H1 (cell line): ENCODE results near the gene CLASP2.

Experiments used
- EZH2 ChIP-seq: fragments of 200-600 bp; sonication (generic); IDR thresholded peaks from 2 replicates; pipeline ENCODE4 v1.7.1; 2012; ENCODE audit warnings: low read depth, mild to moderate bottlenecking, moderate library complexity, low read length, inconsistent platforms; ENCODE audit not compliant: severe bottlenecking
- JUND ChIP-seq: IDR thresholded peaks from 2 replicates; pipeline ENCODE4 v1.6.1; 2011; ENCODE audit warnings: mild to moderate bottlenecking, improper control_type of control experiment, low read length
- POLR2A ChIP-seq, 2 experiments: IDR thresholded peaks; 1 replicate in 1 of 2; 2 replicates in 1 of 2; pipeline ENCODE4 v1.6.1; 2011; ENCODE audit warnings: low read depth in 2 of 2, low read length in 2 of 2, mild to moderate bottlenecking in 2 of 2; ENCODE audit errors: control extremely low read depth in 1 of 2
- SUZ12 ChIP-seq: fragments of 200-600 bp; sonication (generic); IDR thresholded peaks from 2 replicates; pipeline ENCODE4 v1.6.1; 2012; ENCODE audit warnings: mild to moderate bottlenecking, inconsistent platforms, low read length, moderate library complexity, mixed read lengths
- TAF1 ChIP-seq: IDR thresholded peaks from 2 replicates; pipeline ENCODE4 v1.6.1; 2011; ENCODE audit warnings: mild to moderate bottlenecking, low read depth, low read length
- TF ChIP-seq, protein P1 (sequence below), 3 experiments: IDR thresholded peaks; 1 replicate in 2 of 3; 2 replicates in 1 of 3; pipeline versions ENCODE4 v1.5.1 to v1.6.1; 2011; ENCODE audit warnings: low read length in 3 of 3, mild to moderate bottlenecking in 3 of 3, inconsistent platforms in 2 of 3, low read depth in 1 of 3, moderate library complexity in 1 of 3; ENCODE audit not compliant: insufficient read depth in 1 of 3; ENCODE audit errors: control extremely low read depth in 1 of 3

- TF ChIP-seq, protein P1, sequence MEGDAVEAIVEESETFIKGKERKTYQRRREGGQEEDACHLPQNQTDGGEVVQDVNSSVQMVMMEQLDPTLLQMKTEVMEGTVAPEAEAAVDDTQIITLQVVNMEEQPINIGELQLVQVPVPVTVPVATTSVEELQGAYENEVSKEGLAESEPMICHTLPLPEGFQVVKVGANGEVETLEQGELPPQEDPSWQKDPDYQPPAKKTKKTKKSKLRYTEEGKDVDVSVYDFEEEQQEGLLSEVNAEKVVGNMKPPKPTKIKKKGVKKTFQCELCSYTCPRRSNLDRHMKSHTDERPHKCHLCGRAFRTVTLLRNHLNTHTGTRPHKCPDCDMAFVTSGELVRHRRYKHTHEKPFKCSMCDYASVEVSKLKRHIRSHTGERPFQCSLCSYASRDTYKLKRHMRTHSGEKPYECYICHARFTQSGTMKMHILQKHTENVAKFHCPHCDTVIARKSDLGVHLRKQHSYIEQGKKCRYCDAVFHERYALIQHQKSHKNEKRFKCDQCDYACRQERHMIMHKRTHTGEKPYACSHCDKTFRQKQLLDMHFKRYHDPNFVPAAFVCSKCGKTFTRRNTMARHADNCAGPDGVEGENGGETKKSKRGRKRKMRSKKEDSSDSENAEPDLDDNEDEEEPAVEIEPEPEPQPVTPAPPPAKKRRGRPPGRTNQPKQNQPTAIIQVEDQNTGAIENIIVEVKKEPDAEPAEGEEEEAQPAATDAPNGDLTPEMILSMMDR (IDR thresholded peaks at IDR 0.05; ENCODE audit: control extremely low read depth in 1 of 3, insufficient read depth in 1 of 3, low read depth in 1 of 3, low read length in 3 of 3): no peak
- TF ChIP-seq POLR2A (IDR thresholded peaks at IDR 0.05; ENCODE audit: control extremely low read depth in 1 of 2, low read depth in 2 of 2, low read length in 2 of 2) (no peak), TAF1 (no peak), SUZ12 (no peak), JUND (no peak), EZH2 (no peak)
Observed at GRCh38 chr3:33750211-33750548, 32.1 kb upstream of the CLASP2 start.
